GM15510 (cell line): Measurements from ENCODE around the gene PPFIA4.

ENCODE experiments used
- POLR2A ChIP-seq: IDR thresholded peaks from 3 replicates; pipeline ENCODE4 v1.6.1; 2011; ENCODE audit warnings: borderline replicate concordance; ENCODE audit not compliant: insufficient read length; ENCODE audit errors: extremely low read depth

Gene PPFIA4

GRCh38 chr1:203006948-203007871 lies 19.1 kb upstream of the PPFIA4 start, which contains the start of gene TMEM183A:
Gene TMEM183A (plus strand): TSS chr1:203007374. CDS start chr1:203007466, 92 bp downstream.
- peak; percentile 95 for TF ChIP-seq POLR2A

GRCh38 chr1:203009185-203009584 lies 17.1 kb upstream of the PPFIA4 start:
- no peak for TF ChIP-seq POLR2A

GRCh38 chr1:203011582-203011981 lies 14.7 kb upstream of the PPFIA4 start:
- no peak for TF ChIP-seq POLR2A

- TF ChIP-seq POLR2A = no peak
These were observed 9.2 kb upstream of the PPFIA4 start for GRCh38 chr1:203017061-203017460.

- no peak for TF ChIP-seq POLR2A
These were observed 8.6 kb upstream of the PPFIA4 start for GRCh38 chr1:203017692-203018091.

GRCh38 chr1:203025686-203026030 lies 633 bp upstream of the PPFIA4 start:
- no peak for TF ChIP-seq POLR2A

GRCh38 chr1:203026666-203027663 lies 674 bp downstream of the PPFIA4 start:
- no peak for TF ChIP-seq POLR2A

- no peak for TF ChIP-seq POLR2A
These were observed 1.9 kb downstream of the PPFIA4 start for GRCh38 chr1:203028067-203028783.

- no peak for TF ChIP-seq POLR2A
These were observed 2.7 kb downstream of the PPFIA4 start for GRCh38 chr1:203028784-203029553.

- TF ChIP-seq POLR2A = no peak
These were observed 5.2 kb downstream of the PPFIA4 start for GRCh38 chr1:203031467-203031866.

GRCh38 chr1:203033287-203033686 lies 7.0 kb downstream of the PPFIA4 start:
- TF ChIP-seq POLR2A = no peak

- no peak for TF ChIP-seq POLR2A
These were observed 7.6 kb downstream of the PPFIA4 start for GRCh38 chr1:203033917-203034316.

- TF ChIP-seq POLR2A = no peak
These were observed 8.3 kb downstream of the PPFIA4 start for GRCh38 chr1:203034422-203035110.
